ENCODE results near the gene CAMSAP2.

DNA sequence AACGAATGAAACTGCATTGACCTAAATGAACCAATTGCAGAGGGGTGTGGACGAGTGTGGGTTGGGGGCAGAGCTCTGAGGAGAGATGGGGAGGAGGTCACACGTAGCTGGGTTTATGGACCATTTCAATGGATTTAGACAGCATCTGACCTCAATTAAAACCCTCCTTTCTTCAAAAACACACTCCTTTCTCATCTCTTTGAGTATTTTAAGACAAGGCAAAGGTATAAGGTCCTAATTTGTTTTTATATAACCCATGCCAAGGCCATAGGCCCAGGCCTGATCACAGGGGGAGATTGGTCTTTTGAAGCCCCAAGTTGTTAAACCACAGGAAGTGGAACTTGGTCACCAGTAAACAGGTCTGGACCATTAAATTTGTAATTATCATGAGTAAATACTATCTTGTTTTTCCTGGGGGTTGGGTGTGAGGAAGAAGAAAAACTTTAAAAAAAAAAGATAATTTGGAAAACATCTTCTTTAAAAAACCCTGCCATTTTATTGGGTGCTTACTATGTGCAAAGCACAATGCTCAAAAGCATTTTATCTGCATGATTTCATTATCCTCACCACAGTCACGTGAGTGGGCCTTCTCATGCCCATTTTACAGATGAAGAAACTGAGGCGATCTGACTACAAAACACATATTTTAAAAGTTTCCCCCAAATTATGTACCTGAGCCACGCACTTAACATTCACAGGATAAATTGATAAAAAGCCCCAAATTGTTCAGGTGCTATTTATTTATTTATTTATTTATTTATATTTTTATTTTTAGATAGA is 147.1 kb downstream of the CAMSAP2 start:
- TF ChIP-seq CTCF (IDR thresholded peaks at IDR 0.05) (no peak), POLR2A (IDR thresholded peaks at IDR 0.05) (no peak)
